RWPE2 (cell line): ENCODE results near the gene LRRC8D.

Experiments
- ATAC-seq: fragments of 200-7000 bp; cut with Tn5 transposase; 3 replicates; pipeline ENCODE4 v1.9.1; 2021; ENCODE audit warnings: low read depth
- DNase-seq: peaks from one replicate; pipeline ENCODE4 v3.0.0-alpha.2; 2020; ENCODE audit warnings: low spot score
- H3K27ac ChIP-seq: fragments of 450-650 bp; 2 replicates; pipeline ENCODE4 v1.5.1; 2017; ENCODE audit warnings: mild to moderate bottlenecking; ENCODE audit not compliant: poor library complexity, severe bottlenecking
- H3K27me3 ChIP-seq: fragments of 250-450 bp; sonication (Bioruptor Pico); 2 replicates; pipeline ENCODE4 v1.5.1; 2021; ENCODE audit warnings: mild to moderate bottlenecking, moderate library complexity; ENCODE audit not compliant: insufficient read depth, poor library complexity, severe bottlenecking
- H3K36me3 ChIP-seq: fragments of 250-450 bp; sonication (Bioruptor Pico); 2 replicates; pipeline ENCODE4 v1.5.1; 2020; ENCODE audit warnings: low read depth, mild to moderate bottlenecking, moderate library complexity
- H3K4me1 ChIP-seq: fragments of 250-450 bp; sonication (Bioruptor Pico); 2 replicates; pipeline ENCODE4 v1.5.1; 2021; ENCODE audit warnings: mild to moderate bottlenecking, moderate library complexity; ENCODE audit not compliant: insufficient read depth, poor library complexity, severe bottlenecking
- H3K4me3 ChIP-seq: fragments of 250-450 bp; sonication (Bioruptor Pico); 2 replicates; pipeline ENCODE4 v1.5.1; 2021; ENCODE audit warnings: mild to moderate bottlenecking, moderate library complexity; ENCODE audit not compliant: severe bottlenecking
- H3K9me3 ChIP-seq: fragments of 250-450 bp; sonication (Bioruptor Pico); 2 replicates; pipeline ENCODE4 v1.5.1; 2021; ENCODE audit warnings: mild to moderate bottlenecking, moderate library complexity; ENCODE audit not compliant: severe bottlenecking
- TF ChIP-seq, protein P1 (sequence below): fragments of 450-650 bp; IDR thresholded peaks from one replicate; pipeline ENCODE4 v1.5.1; 2017; ENCODE audit warnings: mild to moderate bottlenecking, moderate library complexity; ENCODE audit not compliant: poor library complexity, severe bottlenecking

Gene LRRC8D

DNA sequence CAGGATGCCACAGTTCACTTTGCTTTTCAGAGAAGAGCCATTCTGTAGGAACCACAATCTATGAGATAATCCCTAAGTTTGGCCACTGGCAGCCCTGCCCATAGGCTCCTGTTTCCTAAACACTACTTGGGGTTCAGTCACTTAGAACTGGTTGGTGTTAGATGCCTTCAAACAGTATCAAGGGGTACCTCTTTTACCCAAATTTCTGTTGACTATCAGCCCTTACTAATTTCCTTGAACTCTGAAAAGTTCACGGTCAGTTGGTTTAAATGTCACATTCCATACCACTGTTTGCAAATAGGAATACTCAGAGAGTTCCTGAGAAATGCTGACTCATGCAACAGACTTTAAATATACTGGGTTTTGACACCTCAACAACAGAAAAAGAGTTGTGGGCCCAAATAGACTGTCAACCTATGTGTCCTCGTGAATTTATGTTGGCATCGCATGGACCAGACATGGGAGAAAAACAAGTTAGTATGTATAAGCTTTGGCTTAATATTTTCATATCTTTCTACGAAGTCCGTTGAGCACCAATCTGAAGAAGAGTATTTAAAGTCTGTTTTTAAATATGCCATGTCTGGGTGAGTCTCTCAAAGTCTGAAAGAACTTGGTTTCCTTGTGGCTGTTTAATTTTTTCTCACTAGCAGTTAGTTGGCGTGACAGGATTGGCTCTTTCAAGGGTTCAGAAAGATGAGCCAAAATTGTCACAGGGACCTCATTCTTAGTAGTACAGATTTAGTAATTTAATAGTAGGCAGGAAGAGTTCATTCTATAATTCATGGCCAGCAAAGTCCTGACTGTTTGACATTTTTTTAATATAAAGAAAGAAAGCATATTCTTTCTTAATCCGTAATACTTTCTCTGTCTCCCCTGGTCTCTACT, 117.6 kb downstream of the LRRC8D start:
- no peaks in the 10 kb centered on the region for H3K27me3 ChIP-seq
- no peak overlapping the region for H3K4me3 ChIP-seq
- DNase-seq: no peak
- H3K4me1 ChIP-seq: peaks cover 12% of the 10 kb centered on the region
- H3K36me3 ChIP-seq: peaks cover 1% of the 10 kb centered on the region
- H3K9me3 ChIP-seq: no peaks in the 10 kb centered on the region
- no peak overlapping the region for H3K27ac ChIP-seq
- TF ChIP-seq, protein P1, sequence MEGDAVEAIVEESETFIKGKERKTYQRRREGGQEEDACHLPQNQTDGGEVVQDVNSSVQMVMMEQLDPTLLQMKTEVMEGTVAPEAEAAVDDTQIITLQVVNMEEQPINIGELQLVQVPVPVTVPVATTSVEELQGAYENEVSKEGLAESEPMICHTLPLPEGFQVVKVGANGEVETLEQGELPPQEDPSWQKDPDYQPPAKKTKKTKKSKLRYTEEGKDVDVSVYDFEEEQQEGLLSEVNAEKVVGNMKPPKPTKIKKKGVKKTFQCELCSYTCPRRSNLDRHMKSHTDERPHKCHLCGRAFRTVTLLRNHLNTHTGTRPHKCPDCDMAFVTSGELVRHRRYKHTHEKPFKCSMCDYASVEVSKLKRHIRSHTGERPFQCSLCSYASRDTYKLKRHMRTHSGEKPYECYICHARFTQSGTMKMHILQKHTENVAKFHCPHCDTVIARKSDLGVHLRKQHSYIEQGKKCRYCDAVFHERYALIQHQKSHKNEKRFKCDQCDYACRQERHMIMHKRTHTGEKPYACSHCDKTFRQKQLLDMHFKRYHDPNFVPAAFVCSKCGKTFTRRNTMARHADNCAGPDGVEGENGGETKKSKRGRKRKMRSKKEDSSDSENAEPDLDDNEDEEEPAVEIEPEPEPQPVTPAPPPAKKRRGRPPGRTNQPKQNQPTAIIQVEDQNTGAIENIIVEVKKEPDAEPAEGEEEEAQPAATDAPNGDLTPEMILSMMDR: no peak
- no peak for ATAC-seq

- ATAC-seq: no peak
- DNase-seq: no peak
- TF ChIP-seq, protein P1: no peak
- Histone ChIP-seq H3K9me3 (no peaks in the 10 kb centered on the region), H3K4me3 (no peak overlapping the region), H3K27me3 (no peaks in the 10 kb centered on the region), H3K27ac (no peak overlapping the region), H3K4me1 (peaks cover 14% of the 10 kb centered on the region), H3K36me3 (no peaks in the 10 kb centered on the region)
Observed at GRCh38 chr1:89939059-89939570, 118.3 kb downstream of the LRRC8D start.

GRCh38 chr1:89939693-89940438, 119.0 kb downstream of the LRRC8D start:
- Histone ChIP-seq H3K36me3 (no peaks in the 10 kb centered on the region), H3K27me3 (no peaks in the 10 kb centered on the region), H3K9me3 (no peaks in the 10 kb centered on the region), H3K4me3 (no peak overlapping the region), H3K4me1 (peaks cover 14% of the 10 kb centered on the region), H3K27ac (no peak overlapping the region)
- no peak for DNase-seq
- TF ChIP-seq, protein P1: no peak
- ATAC-seq: no peak

DNA sequence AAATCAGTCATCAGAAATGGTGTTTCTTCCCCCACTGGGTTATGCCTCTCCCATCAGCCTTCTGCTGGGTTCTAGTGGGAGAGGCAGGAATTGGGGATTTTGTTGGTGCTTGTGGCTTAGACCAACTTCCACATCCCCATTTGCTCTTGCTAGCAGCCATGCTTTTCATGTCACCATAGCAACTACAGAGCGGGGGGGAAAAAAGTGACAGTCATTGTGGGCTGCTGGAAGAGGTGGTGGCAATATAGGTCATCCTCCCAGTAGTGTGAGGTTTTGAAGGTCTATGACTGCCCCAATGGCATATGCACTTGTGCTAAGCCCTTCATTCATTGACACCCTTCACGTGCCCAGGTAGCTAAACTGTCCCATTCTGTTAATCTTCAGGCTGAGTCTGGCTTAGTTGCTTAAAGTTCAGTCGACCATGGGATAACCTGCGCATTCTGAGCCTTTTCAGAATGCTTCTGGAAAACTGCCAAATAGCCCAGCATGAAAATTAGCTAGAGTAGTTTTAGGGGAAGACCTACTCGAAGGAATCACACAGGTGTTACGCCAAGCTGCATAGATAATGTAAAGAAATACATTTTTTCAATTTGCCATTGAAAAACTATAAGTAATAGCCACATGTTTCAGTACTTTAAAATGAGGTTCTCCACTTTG, 120.4 kb downstream of the LRRC8D start:
- Histone ChIP-seq H3K36me3 (no peaks in the 10 kb centered on the region), H3K27ac (no peak overlapping the region), H3K9me3 (peaks cover 2% of the 10 kb centered on the region), H3K27me3 (no peaks in the 10 kb centered on the region), H3K4me1 (peaks cover 23% of the 10 kb centered on the region), H3K4me3 (no peak overlapping the region)
- DNase-seq (no peak), ATAC-seq (no peak)
- TF ChIP-seq, protein P1: no peak
